IMR-90 (cell line): Measurements from ENCODE around the gene PREB. TPM values are rescaled to one million over a fixed set of nuclear protein-coding genes. Genes with fewer than 3 reads are reported as not detected.

Experiments used
- ATAC-seq: fragments of 200-7000 bp; cut with Tn5 transposase; 2 replicates; pipeline ENCODE4 v1.9.1; 2020; ENCODE audit warnings: low read depth, mild to moderate bottlenecking, moderate library complexity
- BruUV-seq: library from RNA; stranded (reverse); fragments of 400-500 nt; replicated peaks from 2 replicates; lab custom pipeline; 2021; lab: Mats Ljungman, UMichigan
- CTCF ChIA-PET: fragments of 300-600 bp; formaldehyde crosslinking; extraction: SDS; loops from one replicate; lab custom pipeline; 2021; ENCODE audit warnings: antibody characterized with exemption; lab: Yijun Ruan, JAX
- POLR2A ChIA-PET: fragments of 300-600 bp; sonication (Branson Sonifier 250); formaldehyde crosslinking; loops from one replicate; lab custom pipeline; 2022; ENCODE audit warnings: antibody characterized with exemption; ENCODE audit not compliant: unreplicated experiment; lab: Charles Lee
- DNase-seq: peaks from one replicate; pipeline ENCODE4 v3.0.0; 2013
- H2AFZ ChIP-seq: replicated peaks from 2 replicates; pipeline ENCODE3; 2013; ENCODE audit warnings: low read length, mild to moderate bottlenecking; ENCODE audit not compliant: poor library complexity
- H2AK5ac ChIP-seq: 2 replicates; pipeline ENCODE4 v1.6.1; 2013; ENCODE audit warnings: low read depth, low read length, inconsistent platforms
- H2AK9ac ChIP-seq: replicated peaks from 2 replicates; pipeline ENCODE3; 2013; ENCODE audit warnings: mild to moderate bottlenecking, low read depth, low read length, moderate library complexity; ENCODE audit not compliant: poor library complexity
- H2BK120ac ChIP-seq: 2 replicates; pipeline ENCODE4 v1.6.1; 2013; ENCODE audit warnings: low read depth, low read length, inconsistent platforms
- H2BK15ac ChIP-seq: 3 replicates; pipeline ENCODE4 v1.6.1; 2013; ENCODE audit warnings: low read depth, low read length, inconsistent platforms
- H2BK20ac ChIP-seq: 2 replicates; pipeline ENCODE4 v1.6.1; 2013; ENCODE audit warnings: low read depth, mild to moderate bottlenecking, inconsistent platforms, low read length, moderate library complexity
- H2BK5ac ChIP-seq: 2 replicates; pipeline ENCODE4 v1.6.1; 2013; ENCODE audit warnings: mild to moderate bottlenecking, low read depth, low read length, inconsistent platforms; ENCODE audit not compliant: poor library complexity, severe bottlenecking
- H3K14ac ChIP-seq: replicated peaks from 2 replicates; pipeline ENCODE4 v1.6.1; 2013; ENCODE audit warnings: low read depth, low read length, inconsistent platforms
- H3K18ac ChIP-seq: 2 replicates; pipeline ENCODE4 v1.6.1; 2013; ENCODE audit warnings: low read depth, low read length, control low read depth
- H3K23ac ChIP-seq: 2 replicates; pipeline ENCODE4 v1.6.1; 2013; ENCODE audit warnings: low read depth, low read length, inconsistent platforms
- H3K27ac ChIP-seq: 2 replicates; pipeline ENCODE4 v1.5.1; 2013; ENCODE audit warnings: mild to moderate bottlenecking, control low read depth, low read length; ENCODE audit not compliant: insufficient read depth
- H3K27me3 ChIP-seq: 2 replicates; pipeline ENCODE4 v1.6.1; 2013; ENCODE audit warnings: low read length; ENCODE audit not compliant: control insufficient read depth, insufficient read depth
- H3K36me3 ChIP-seq: 2 replicates; pipeline ENCODE4 v1.6.1; 2013; ENCODE audit warnings: low read length, mixed read lengths; ENCODE audit not compliant: control insufficient read depth, insufficient read depth
- H3K4ac ChIP-seq: 2 replicates; pipeline ENCODE4 v1.6.1; 2013; ENCODE audit warnings: low read depth, low read length, inconsistent platforms
- H3K4me1 ChIP-seq: 2 replicates; pipeline ENCODE4 v1.6.1; 2013; ENCODE audit warnings: low read length, mixed read lengths; ENCODE audit not compliant: control insufficient read depth, insufficient read depth
- H3K4me2 ChIP-seq: 2 replicates; pipeline ENCODE4 v1.6.1; 2013; ENCODE audit warnings: low read depth, mild to moderate bottlenecking, control low read depth, low read length, moderate library complexity
- H3K4me3 ChIP-seq: 2 replicates; pipeline ENCODE4 v1.5.1; 2013; ENCODE audit warnings: low read depth, mild to moderate bottlenecking, control low read depth, low read length, moderate library complexity; ENCODE audit not compliant: insufficient read depth
- H3K56ac ChIP-seq: 2 replicates; pipeline ENCODE4 v1.6.1; 2013; ENCODE audit warnings: low read length, inconsistent platforms; ENCODE audit not compliant: insufficient read depth; ENCODE audit errors: extremely low read depth
- H3K79me1 ChIP-seq, 2 experiments: 2 replicates each; pipeline ENCODE4 v1.6.1; 2013; ENCODE audit warnings: low read length in 2 of 2, inconsistent platforms in 1 of 2, low read depth in 1 of 2
- H3K9ac ChIP-seq: 2 replicates; pipeline ENCODE4 v1.6.1; 2013; ENCODE audit warnings: low read depth, low read length, control low read depth
- H3K9me1 ChIP-seq: 2 replicates; pipeline ENCODE4 v1.6.1; 2013; ENCODE audit warnings: low read length, inconsistent platforms; ENCODE audit not compliant: insufficient read depth
- H3K9me3 ChIP-seq: 2 replicates; pipeline ENCODE4 v1.6.1; 2013; ENCODE audit warnings: low read length; ENCODE audit not compliant: control insufficient read depth, insufficient read depth
- H4K20me1 ChIP-seq: 2 replicates; pipeline ENCODE4 v1.6.1; 2013; ENCODE audit warnings: low read length, inconsistent platforms; ENCODE audit not compliant: insufficient read depth
- H4K5ac ChIP-seq: 2 replicates; pipeline ENCODE4 v1.6.1; 2013; ENCODE audit warnings: mild to moderate bottlenecking, low read depth, low read length, control low read depth
- H4K8ac ChIP-seq, 2 experiments: 2 replicates each; pipeline ENCODE4 v1.6.1; 2013; ENCODE audit warnings: low read depth in 2 of 2, low read length in 2 of 2, control low read depth in 1 of 2, inconsistent platforms in 1 of 2
- H4K91ac ChIP-seq: 2 replicates; pipeline ENCODE4 v1.6.1; 2013; ENCODE audit warnings: low read depth, low read length, inconsistent platforms; ENCODE audit not compliant: insufficient read depth
- BHLHE40 ChIP-seq: fragments of 150-350 bp; IDR thresholded peaks from 2 replicates; pipeline ENCODE4 v1.6.1; 2016; ENCODE audit warnings: mild to moderate bottlenecking, low read depth, low read length
- CTCF ChIP-seq: conservative IDR thresholded peaks from 2 replicates; pipeline ENCODE4 v1.5.1; 2012; ENCODE audit warnings: mild to moderate bottlenecking, low read depth, low read length, improper control_type of control experiment
- MAZ ChIP-seq: IDR thresholded peaks from 2 replicates; pipeline ENCODE4 v1.6.1; 2012; ENCODE audit warnings: low read depth, mild to moderate bottlenecking, low read length, improper control_type of control experiment, moderate library complexity, borderline replicate concordance
- NFE2L2 ChIP-seq: fragments of 150-350 bp; IDR thresholded peaks from 2 replicates; pipeline ENCODE4 v1.6.1; 2016; ENCODE audit warnings: low read depth, mild to moderate bottlenecking, low read length
- POLR2A ChIP-seq: IDR thresholded peaks from 2 replicates; pipeline ENCODE4 v1.6.1; 2012; ENCODE audit warnings: mild to moderate bottlenecking, low read depth, low read length
- RAD21 ChIP-seq: IDR thresholded peaks from 2 replicates; pipeline ENCODE4 v1.6.1; 2012; ENCODE audit warnings: low read length, improper control_type of control experiment
- RFX5 ChIP-seq: IDR thresholded peaks from 2 replicates; pipeline ENCODE4 v1.8.0; 2012; ENCODE audit warnings: low read depth, mild to moderate bottlenecking, low read length, moderate library complexity
- SMC3 ChIP-seq: fragments of 150-350 bp; IDR thresholded peaks from 2 replicates; pipeline ENCODE4 v1.6.1; 2016; ENCODE audit warnings: low read depth, mild to moderate bottlenecking, antibody characterized with exemption, low read length, moderate library complexity
- WGBS, 2 experiments: methylation state at CpG; one replicate each; pipeline versions ENCODE4 v1.1.5 to v1.1.7; 2013; ENCODE audit warnings: missing lambda C conversion rate in 2 of 2; ENCODE audit not compliant: insufficient read length in 1 of 2; ENCODE audit errors: extremely low coverage in 2 of 2; 5-methylcytosine and 5-hydroxymethylcytosine counted together
- dilution Hi-C: fragments of 300-500 bp; cut with HindIII; formaldehyde crosslinking; loops from one replicate; pipeline ENCODE4 v1.14.3; 2018; ENCODE audit warnings: low sequenced_read_pairs; ENCODE audit not compliant: unreplicated experiment
- in situ Hi-C: fragments of 300-500 bp; cut with MboI; formaldehyde crosslinking; loops from 3 replicates; pipeline ENCODE4 v1.14.3; 2019; ENCODE audit warnings: low sequenced_read_pairs, inconsistent platforms, mixed read lengths
- intact Hi-C: fragments of 100-400 bp; cut with micrococcal nuclease; formaldehyde crosslinking; loops from 2 replicates; pipeline ENCODE4 v1.10.0; 2022
- polyA plus RNA-seq, 3 experiments: library from polyadenylated mRNA; depleted of rRNA; stranded (reverse); fragments of >200 nt; gene quantifications; 2 replicates each; pipeline ENCODE4 v1.2.3, GENCODE V29; 2012; ENCODE audit warnings: low replicate concordance in 1 of 3
- total RNA-seq: library from RNA; depleted of rRNA; stranded (reverse); fragments of >200 nt; gene quantifications from 2 replicates; pipeline ENCODE4 v1.2.3, GENCODE V29; 2012

Gene PREB
- total and polyA plus RNA-seq, 2 of the 4 experiments (the other 2 are of a cell fraction), result 38.9 to 52.2 TPM

DNA sequence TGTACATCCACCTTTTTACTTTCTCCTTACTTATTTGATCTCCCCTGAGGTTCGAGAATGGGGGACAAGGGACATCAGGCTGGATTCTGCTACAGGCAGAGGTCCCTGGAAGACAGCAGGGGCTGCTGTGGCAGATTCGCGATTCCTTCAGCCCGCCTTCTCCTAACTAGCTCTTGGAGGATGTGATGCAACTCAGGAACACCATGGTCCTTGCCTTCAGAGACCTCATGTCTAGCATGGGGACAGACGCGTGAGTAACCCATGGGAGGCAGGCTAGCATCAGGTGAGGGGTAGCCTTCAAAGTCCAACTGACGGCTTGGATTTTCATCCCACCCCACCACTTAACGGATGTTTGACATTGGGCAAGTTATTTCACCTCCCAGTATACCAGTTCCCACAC is 13.5 kb upstream of the PREB start:
- Histone ChIP-seq H3K9me1 (no peaks in the 10 kb centered on the region; the same call in 1 of the 2 replicates), H2BK5ac (no peak overlapping the region), H3K4me3 (no peak overlapping the region), H4K20me1 (no peaks in the 10 kb centered on the region), H2AK9ac (no peak overlapping the region), H3K4me1 (no peaks in the 10 kb centered on the region), H3K18ac (no peak overlapping the region), H3K27ac (no peak overlapping the region), H2BK120ac (no peak overlapping the region), H4K8ac (no peak overlapping the region), H3K27me3 (peaks cover 35% of the 10 kb centered on the region), H2BK20ac (no peak overlapping the region), H3K9me3 (peaks cover 4% of the 10 kb centered on the region), H4K5ac (no peak overlapping the region), H3K14ac (no peak overlapping the region), H3K23ac (no peak overlapping the region), H3K36me3 (no peaks in the 10 kb centered on the region), H4K91ac (no peak overlapping the region), H3K9ac (no peak overlapping the region), H2AFZ (no peak overlapping the region), H3K4me2 (no peak overlapping the region), H2BK15ac (no peak overlapping the region), H3K56ac (no peak overlapping the region), H3K79me1 (no peaks in the 10 kb centered on the region), H2AK5ac (no peak overlapping the region), H3K4ac (no peak overlapping the region)
- ATAC-seq (no peak), DNase-seq (no peak)
- in situ Hi-C loops (no loop called here), intact Hi-C loops (no loop called here), dilution Hi-C loops (no loop called here)
- ChIA-PET POLR2A (no interaction called here), CTCF (no interaction called here)
- WGBS, 2 experiments, result 90% methylated on average over 2 of the region's 8 CpGs; no CpG with 5 or more reads in 1 of the 2 experiments
- BruUV-seq, result no TSS peak
- TF ChIP-seq BHLHE40 (no peak), CTCF (no peak), NFE2L2 (no peak), POLR2A (no peak), RFX5 (no peak), RAD21 (no peak), MAZ (no peak), SMC3 (no peak)
